HepG2 (cell line): Measurements from ENCODE around the gene OGA. TPM values are rescaled to one million over a fixed set of nuclear protein-coding genes. Genes with fewer than 3 reads are reported as not detected.

Experiments
- ATAC-seq: fragments of 200-7000 bp; cut with Tn5 transposase; 3 replicates; pipeline ENCODE4 v1.9.1; 2020; ENCODE audit warnings: mild to moderate bottlenecking, moderate library complexity
- BruUV-seq: library from RNA; stranded (reverse); fragments of 400-500 nt; replicated peaks from 2 replicates; lab custom pipeline; 2021; lab: Mats Ljungman, UMichigan
- CTCF ChIA-PET: fragments of 300-600 bp; formaldehyde crosslinking; extraction: SDS; loops from one replicate; lab custom pipeline; 2021; ENCODE audit warnings: low total read pairs, inconsistent platforms, low intra/inter-chr PET ratio; lab: Yijun Ruan, JAX
- POLR2A ChIA-PET: fragments of 350-600 bp; sonication (Branson Sonifier 250); formaldehyde crosslinking; loops from one replicate; lab custom pipeline; 2020; ENCODE audit warnings: antibody characterized with exemption, inconsistent platforms; lab: Yijun Ruan, JAX
- DNase-seq: peaks from one replicate; pipeline ENCODE4 v3.0.0-alpha.2; 2015; ENCODE audit warnings: low spot score
- FAIRE-seq: peaks from 3 replicates; lab custom pipeline; 2011; peaks lifted over from hg19 to GRCh38; lab: Jason Lieb, UNC
- H2AFZ ChIP-seq: one replicate; pipeline ENCODE4 v1.6.1; 2011; ENCODE audit warnings: low read length, inconsistent platforms
- H3K27ac ChIP-seq: fragments of 300-600 bp; 3 replicates; pipeline ENCODE4 v1.8.0; 2011; ENCODE audit warnings: mixed run types, mild to moderate bottlenecking, mixed read lengths, low read length, inconsistent platforms; ENCODE audit not compliant: insufficient read depth; ENCODE audit errors: extremely low read length
- H3K27me3 ChIP-seq, 2 experiments: fragments of 200-600 bp in 1 of 2; 2 replicates in 1 of 2; 3 replicates in 1 of 2; pipeline versions ENCODE4 v1.6.0 to v1.8.0; 2011; ENCODE audit warnings: low read length in 2 of 2, mild to moderate bottlenecking in 2 of 2, moderate library complexity in 2 of 2, inconsistent platforms in 1 of 2; ENCODE audit not compliant: insufficient read depth in 2 of 2, control insufficient read depth in 1 of 2
- H3K36me3 ChIP-seq, 2 experiments: fragments of 200-600 bp in 1 of 2; replicated peaks in 1 of 2; 2 replicates in 1 of 2; 3 replicates in 1 of 2; pipeline versions ENCODE4 v1.5.1 to v1.8.0; 2011; ENCODE audit warnings: low read length in 2 of 2, inconsistent platforms in 1 of 2; ENCODE audit not compliant: insufficient read depth in 2 of 2, control insufficient read depth in 1 of 2
- H3K4me1 ChIP-seq: 2 replicates; pipeline ENCODE4 v1.5.1; 2012; ENCODE audit warnings: low read length, inconsistent platforms; ENCODE audit not compliant: insufficient read depth
- H3K4me2 ChIP-seq: 2 replicates; pipeline ENCODE4 v1.6.0; 2011; ENCODE audit warnings: low read depth, low read length, inconsistent platforms
- H3K4me3 ChIP-seq, 3 experiments: fragments of 200-600 bp in 1 of 3; sonication (generic), shearing (Covaris generic) in 1 of 3; replicated peaks in 1 of 3; 2 replicates each; pipeline ENCODE4 v1.5.1; 2011 to 2016; ENCODE audit warnings: low read length in 3 of 3, inconsistent platforms in 2 of 3, low read depth in 2 of 3, mild to moderate bottlenecking in 2 of 3, control low read depth in 1 of 3, mixed read lengths in 1 of 3; ENCODE audit not compliant: insufficient read depth in 1 of 3
- H3K79me2 ChIP-seq: one replicate; pipeline ENCODE4 v1.6.1; 2011; ENCODE audit warnings: low read length, inconsistent platforms; ENCODE audit not compliant: insufficient read depth
- H3K9ac ChIP-seq: 2 replicates; pipeline ENCODE4 v1.6.0; 2011; ENCODE audit warnings: mild to moderate bottlenecking, low read depth, low read length, inconsistent platforms; ENCODE audit not compliant: insufficient read depth
- H3K9me3 ChIP-seq: 2 replicates; pipeline ENCODE4 v1.5.1; 2012; ENCODE audit warnings: mild to moderate bottlenecking, low read length
- H4K20me1 ChIP-seq: 2 replicates; pipeline ENCODE4 v1.6.0; 2011; ENCODE audit warnings: inconsistent platforms, mild to moderate bottlenecking, low read length, moderate library complexity; ENCODE audit not compliant: insufficient read depth
- AGO2 ChIP-seq: fragments of 200-400 bp; formaldehyde crosslinking; optimal IDR thresholded peaks from 2 replicates; pipeline ENCODE3; 2017; ENCODE audit warnings: mild to moderate bottlenecking, low read depth, low read length, moderate library complexity
- CENPBD1 ChIP-seq: sonication (generic); formaldehyde crosslinking; IDR thresholded peaks from 2 replicates; pipeline ENCODE4 v1.8.0; 2022; ENCODE audit warnings: missing genetic modification reagents, low read depth, mild to moderate bottlenecking, borderline replicate concordance
- CTCF ChIP-seq: sonication (generic); formaldehyde crosslinking; IDR thresholded peaks from 2 replicates; pipeline ENCODE4 v1.5.0; 2020; ENCODE audit warnings: mild to moderate bottlenecking, missing genetic modification reagents, moderate library complexity
- FLYWCH1 ChIP-seq: sonication (generic); formaldehyde crosslinking; IDR thresholded peaks from 2 replicates; pipeline ENCODE4 v1.8.1; 2023; ENCODE audit warnings: mild to moderate bottlenecking, missing genetic modification reagents
- GABPA ChIP-seq, 2 experiments: IDR thresholded peaks; 2 replicates each; pipeline ENCODE4 v1.6.1; 2011 to 2016; ENCODE audit warnings: low read depth in 2 of 2, low read length in 1 of 2, missing biosample characterization in 1 of 2, missing genetic modification characterization in 1 of 2
- HNRNPK ChIP-seq: fragments of 200-400 bp; formaldehyde crosslinking; IDR thresholded peaks from 2 replicates; pipeline ENCODE4 v1.6.1; 2018; ENCODE audit warnings: low read length, low read depth, moderate library complexity, mild to moderate bottlenecking; ENCODE audit not compliant: poor library complexity, severe bottlenecking
- KLF12 ChIP-seq: sonication (generic); formaldehyde crosslinking; IDR thresholded peaks from 2 replicates; pipeline ENCODE4 v1.4.0; 2020; ENCODE audit warnings: missing genetic modification reagents, borderline replicate concordance
- NFYB ChIP-seq: sonication (generic); formaldehyde crosslinking; IDR thresholded peaks from 2 replicates; pipeline ENCODE4 v1.4.0; 2020; ENCODE audit warnings: missing genetic modification reagents
- PAWR ChIP-seq: sonication (generic); formaldehyde crosslinking; IDR thresholded peaks from 2 replicates; pipeline ENCODE4 v1.4.0; 2020; ENCODE audit warnings: missing genetic modification reagents, mild to moderate bottlenecking, borderline replicate concordance
- SAFB2 ChIP-seq: sonication (generic); formaldehyde crosslinking; IDR thresholded peaks from 2 replicates; pipeline ENCODE4 v1.5.1; 2020; ENCODE audit warnings: missing genetic modification reagents, low read depth, mild to moderate bottlenecking, borderline replicate concordance
- SNAPC5 ChIP-seq: sonication (generic); formaldehyde crosslinking; IDR thresholded peaks from 2 replicates; pipeline ENCODE4 v1.8.1; 2023; ENCODE audit warnings: mild to moderate bottlenecking, missing genetic modification reagents, borderline replicate concordance
- SRSF4 ChIP-seq: fragments of 200-400 bp; formaldehyde crosslinking; IDR thresholded peaks from one replicate; pipeline ENCODE4 v1.6.1; 2018; ENCODE audit warnings: mild to moderate bottlenecking, low read depth, low read length, moderate library complexity; ENCODE audit not compliant: poor library complexity, severe bottlenecking
- TEAD2 ChIP-seq: sonication (generic); formaldehyde crosslinking; IDR thresholded peaks from 2 replicates; pipeline ENCODE4 v1.9.0; 2021; ENCODE audit warnings: missing genetic modification reagents
- ZBTB33 ChIP-seq: sonication (generic); formaldehyde crosslinking; IDR thresholded peaks from 2 replicates; pipeline ENCODE4 v1.4.0; 2020; ENCODE audit warnings: missing genetic modification reagents
- ZNF230 ChIP-seq: sonication (generic); formaldehyde crosslinking; IDR thresholded peaks from 2 replicates; pipeline ENCODE4 v1.4.0; 2020; ENCODE audit warnings: mild to moderate bottlenecking, missing genetic modification reagents
- ZNF333 ChIP-seq: sonication (generic); formaldehyde crosslinking; IDR thresholded peaks from 2 replicates; pipeline ENCODE4 v1.4.0; 2020; ENCODE audit warnings: mild to moderate bottlenecking, missing genetic modification reagents, borderline replicate concordance
- WGBS: methylation state at CpG from one replicate; pipeline ENCODE4 v1.1.6; 2017; ENCODE audit warnings: low lambda C conversion rate; 5-methylcytosine and 5-hydroxymethylcytosine counted together
- in situ Hi-C: cut with HindIII; loops from 2 replicates; pipeline ENCODE4 v1.10.0; 2017; ENCODE audit warnings: low pct_unique_long_range_greater_than_20kb; ENCODE audit not compliant: extremely low pct_ligation_motif_present
- intact Hi-C: fragments of 100-400 bp; cut with micrococcal nuclease; formaldehyde crosslinking; loops from one replicate; pipeline ENCODE4 v1.10.0; 2022; ENCODE audit not compliant: unreplicated experiment
- polyA plus RNA-seq, 8 experiments: library from polyadenylated mRNA; depleted of rRNA in 3 of 8; stranded (reverse) in 7 of 8; unstranded in 1 of 8; fragments of >200 nt; fragmentation: Illumina TruSeq in 4 of 8; extraction: Trizol in 4 of 8; gene quantifications; 2 replicates each; pipeline versions ENCODE4 v1.2.1 to v1.2.3, GENCODE V29; 2011 to 2016; ENCODE audit warnings: low read depth in 4 of 8, missing spikeins in 1 of 8, mixed read lengths in 1 of 8; ENCODE audit not compliant: insufficient read depth in 1 of 8
- total RNA-seq, 5 experiments: library from RNA; depleted of rRNA; stranded (reverse); fragments of >200 nt; fragmentation: Illumina TruSeq; extraction: Trizol; gene quantifications; 2 replicates each; pipeline ENCODE4 v1.2.3, GENCODE V29; 2016; ENCODE audit warnings: low read depth in 1 of 5

The OGA gene
- total and polyA plus RNA-seq, 2 of the 13 experiments (the other 11 are each of a cell fraction or from before 2014, with no cell fraction given), result 33.2 to 39.8 TPM

GRCh38 chr10:101843032-101844021 is 25.1 kb upstream of the OGA start, which contains the start of gene KCNIP2:
KCNIP2 (minus strand) TSS chr10:101843800; CDS start chr10:101843568, 232 bp downstream.
- ChIA-PET POLR2A (no interaction called here), CTCF (no interaction called here)
- no peaks in the 10 kb centered on the region for H3K79me2 ChIP-seq
- no peaks in the 10 kb centered on the region for H3K9me3 ChIP-seq
- DNase-seq, result no peak
- no peak for FAIRE-seq
- H3K4me3 ChIP-seq, result no peak within 1 kb of the TSS
- in situ Hi-C loops, result loop anchor here (5.0 kb wide), 1 partner anchor 169 kb away; no protein-coding TSS in a partner anchor
- 94% methylated on average over 35 of the region's 60 CpGs for WGBS
- no peak within 1 kb of the TSS for H3K9ac ChIP-seq
- no TSS peak for BruUV-seq
- H3K27ac ChIP-seq, result no peak within 1 kb of the TSS
- ATAC-seq, result peak; percentile 10; the same call in 2 of the 3 replicates
- H3K4me2 ChIP-seq, result no peak within 1 kb of the TSS
- H3K4me1 ChIP-seq, result peaks cover 26% of the 10 kb centered on the region
- H3K27me3 ChIP-seq, result no peaks in the 10 kb centered on the region
- H2AFZ ChIP-seq, result no peak within 1 kb of the TSS
- intact Hi-C loops, result no loop called here
- peaks cover 4 to 12% of the 10 kb centered on the region in 2 experiments; a peak in 4 of 5 replicates for H3K36me3 ChIP-seq
- H4K20me1 ChIP-seq, result peaks cover 16% of the 10 kb centered on the region; the same call in 1 of the 2 replicates
- TF ChIP-seq HNRNPK (peak; percentile 13), PAWR (CRISPR knock-in tag) (no peak), TEAD2 (CRISPR knock-in tag) (no peak), ZNF230 (CRISPR knock-in tag) (no peak), GABPA (IDR thresholded peaks at IDR 0.05; ENCODE audit: low read depth, low read length) (no peak), GABPA (CRISPR knock-in tag; IDR thresholded peaks at IDR 0.05; ENCODE audit: low read depth) (no peak), FLYWCH1 (CRISPR knock-in tag) (no peak), SAFB2 (CRISPR knock-in tag) (no peak), ZNF333 (no peak), CTCF (CRISPR knock-in tag) (peak; percentile 28; the same call in 1 of the 2 replicates), SRSF4 (no peak), AGO2 (peak; percentile 79), NFYB (CRISPR knock-in tag) (no peak), CENPBD1 (CRISPR knock-in tag) (no peak), SNAPC5 (CRISPR knock-in tag) (no peak), ZBTB33 (CRISPR knock-in tag) (0 out of 2 replicates have a peak, but pooled peaks have one; percentile 59), KLF12 (CRISPR knock-in tag) (no peak)
